GM13977 (cell line): ENCODE results near the gene WDTC1.
A peak's percentile ranks its signal among the peaks of the same experiment; 100 is the strongest.

Source experiments
- DNase-seq: peaks from one replicate; pipeline ENCODE4 v3.0.0; 2012; ENCODE audit warnings: low spot score
- CTCF ChIP-seq: IDR thresholded peaks from 2 replicates; pipeline ENCODE4 v1.5.1; 2012; ENCODE audit warnings: mild to moderate bottlenecking, control low read depth; ENCODE audit not compliant: insufficient read depth; ENCODE audit errors: extremely low read depth, missing control alignments
- in situ Hi-C: fragments of 300-500 bp; cut with MboI; formaldehyde crosslinking; loops from one replicate; pipeline ENCODE4 v1.12.0; 2022; ENCODE audit warnings: low sequenced_read_pairs, low pct_unique_long_range_greater_than_20kb, mixed read lengths, inconsistent platforms; ENCODE audit not compliant: unreplicated experiment

The WDTC1 gene

GRCh38 chr1:27357281-27358037 lies 123.0 kb downstream of the WDTC1 start:
- in situ Hi-C loops = no loop called here
- DNase-seq = peak; percentile 97

More at GRCh38 chr1:27357281-27358037, 123.0 kb downstream of the WDTC1 start:
- peak; percentile 96 for TF ChIP-seq CTCF
